ENCODE measurements around the gene NSMCE1.

DNA sequence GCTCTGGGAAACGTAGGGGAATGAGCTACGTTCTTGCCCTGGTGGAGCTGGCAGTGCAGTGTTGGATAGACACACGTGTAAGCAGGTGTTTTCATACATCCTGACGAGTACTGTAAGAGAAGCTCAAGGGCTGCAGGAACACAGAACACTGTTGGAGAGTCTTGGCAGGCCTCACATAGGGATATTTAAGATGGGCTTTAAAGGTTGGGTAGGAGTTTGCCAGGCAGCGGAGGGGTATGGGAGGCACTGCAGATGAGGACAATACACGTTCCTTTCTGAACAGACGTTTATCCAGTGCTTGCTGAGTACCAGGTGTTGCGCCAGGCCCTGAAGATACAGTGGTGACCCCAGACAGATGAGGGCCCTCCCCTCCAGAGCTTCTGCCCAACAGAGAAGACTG, 59.0 kb downstream of the NSMCE1 start:
- TF ChIP-seq YY1 (IDR thresholded peaks at IDR 0.05; ENCODE audit: low read depth, low read length), result no peak
- TF ChIP-seq, protein P1, sequence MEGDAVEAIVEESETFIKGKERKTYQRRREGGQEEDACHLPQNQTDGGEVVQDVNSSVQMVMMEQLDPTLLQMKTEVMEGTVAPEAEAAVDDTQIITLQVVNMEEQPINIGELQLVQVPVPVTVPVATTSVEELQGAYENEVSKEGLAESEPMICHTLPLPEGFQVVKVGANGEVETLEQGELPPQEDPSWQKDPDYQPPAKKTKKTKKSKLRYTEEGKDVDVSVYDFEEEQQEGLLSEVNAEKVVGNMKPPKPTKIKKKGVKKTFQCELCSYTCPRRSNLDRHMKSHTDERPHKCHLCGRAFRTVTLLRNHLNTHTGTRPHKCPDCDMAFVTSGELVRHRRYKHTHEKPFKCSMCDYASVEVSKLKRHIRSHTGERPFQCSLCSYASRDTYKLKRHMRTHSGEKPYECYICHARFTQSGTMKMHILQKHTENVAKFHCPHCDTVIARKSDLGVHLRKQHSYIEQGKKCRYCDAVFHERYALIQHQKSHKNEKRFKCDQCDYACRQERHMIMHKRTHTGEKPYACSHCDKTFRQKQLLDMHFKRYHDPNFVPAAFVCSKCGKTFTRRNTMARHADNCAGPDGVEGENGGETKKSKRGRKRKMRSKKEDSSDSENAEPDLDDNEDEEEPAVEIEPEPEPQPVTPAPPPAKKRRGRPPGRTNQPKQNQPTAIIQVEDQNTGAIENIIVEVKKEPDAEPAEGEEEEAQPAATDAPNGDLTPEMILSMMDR (IDR thresholded peaks at IDR 0.05; ENCODE audit: control extremely low read depth in 1 of 3, insufficient read depth in 1 of 3, low read depth in 1 of 3, low read length in 3 of 3), result no peak
- TF ChIP-seq TAF1 (IDR thresholded peaks at IDR 0.05; ENCODE audit: low read depth, low read length), result no peak
- TF ChIP-seq, protein P2, sequence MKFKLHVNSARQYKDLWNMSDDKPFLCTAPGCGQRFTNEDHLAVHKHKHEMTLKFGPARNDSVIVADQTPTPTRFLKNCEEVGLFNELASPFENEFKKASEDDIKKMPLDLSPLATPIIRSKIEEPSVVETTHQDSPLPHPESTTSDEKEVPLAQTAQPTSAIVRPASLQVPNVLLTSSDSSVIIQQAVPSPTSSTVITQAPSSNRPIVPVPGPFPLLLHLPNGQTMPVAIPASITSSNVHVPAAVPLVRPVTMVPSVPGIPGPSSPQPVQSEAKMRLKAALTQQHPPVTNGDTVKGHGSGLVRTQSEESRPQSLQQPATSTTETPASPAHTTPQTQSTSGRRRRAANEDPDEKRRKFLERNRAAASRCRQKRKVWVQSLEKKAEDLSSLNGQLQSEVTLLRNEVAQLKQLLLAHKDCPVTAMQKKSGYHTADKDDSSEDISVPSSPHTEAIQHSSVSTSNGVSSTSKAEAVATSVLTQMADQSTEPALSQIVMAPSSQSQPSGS (IDR thresholded peaks at IDR 0.05; ENCODE audit: low read length), result no peak
- no peak for TF ChIP-seq EGR1 (IDR thresholded peaks at IDR 0.05; ENCODE audit: borderline replicate concordance, low read depth, low read length)
- TF ChIP-seq, protein P3, sequence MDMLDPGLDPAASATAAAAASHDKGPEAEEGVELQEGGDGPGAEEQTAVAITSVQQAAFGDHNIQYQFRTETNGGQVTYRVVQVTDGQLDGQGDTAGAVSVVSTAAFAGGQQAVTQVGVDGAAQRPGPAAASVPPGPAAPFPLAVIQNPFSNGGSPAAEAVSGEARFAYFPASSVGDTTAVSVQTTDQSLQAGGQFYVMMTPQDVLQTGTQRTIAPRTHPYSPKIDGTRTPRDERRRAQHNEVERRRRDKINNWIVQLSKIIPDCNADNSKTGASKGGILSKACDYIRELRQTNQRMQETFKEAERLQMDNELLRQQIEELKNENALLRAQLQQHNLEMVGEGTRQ (IDR thresholded peaks at IDR 0.05; ENCODE audit: low read length), result no peak

Data from H1 (cell line).